Measurements from ENCODE around the gene METTL25. TPM values are rescaled to one million over a fixed set of nuclear protein-coding genes. Genes with fewer than 3 reads are reported as not detected.
A peak's percentile ranks its signal among the peaks of the same experiment; 100 is the strongest.

METTL25 gene
- total RNA-seq, 1 donor from 2014 or later: 8.0 TPM

- peak; percentile 48 for DNase-seq (ENCODE audit: low read depth, low spot score)
These were observed 168.9 kb downstream of the METTL25 start for GRCh38 chr12:82527165-82527780.

More at GRCh38 chr12:82527165-82527780, 168.9 kb downstream of the METTL25 start:
- Mint-ChIP-seq H3K36me3 (ENCODE audit: low read depth) (no peaks in the 10 kb centered on the region), H3K27ac (ENCODE audit: unreplicated experiment) (no peak overlapping the region), H3K27me3 (ENCODE audit: low read depth) (peaks cover 10% of the 10 kb centered on the region), H3K9me3 (no peaks in the 10 kb centered on the region), H3K4me3 (no peak overlapping the region), H3K4me1 (no peaks in the 10 kb centered on the region)
- peak; percentile 96 for TF ChIP-seq CTCF (conservative IDR thresholded peaks at IDR 0.05)

Other genes starting within 250 kb of the METTL25 start
- gene CCDC59, start 142 bp upstream of the METTL25 start, total RNA-seq: 39.8 and 46.7 TPM in 2 replicates